Muscle layer of colon (tissue), 2 donors: Measurements from ENCODE around the gene YY2.
"Not testable (repeated sequence)": the region's sequence is repeated elsewhere in the genome, so short reads cannot be mapped to it uniquely, and the experiment has no call there.

Experiments
- H3K27ac ChIP-seq: one replicate; pipeline ENCODE4 v1.7.0; 2013; ENCODE audit warnings: low read depth, mild to moderate bottlenecking, low read length, moderate library complexity
- H3K27me3 ChIP-seq, 2 donors: one replicate each; pipeline ENCODE4 v1.7.0; 2013; ENCODE audit warnings: low read length in 2 of 2, mild to moderate bottlenecking in 2 of 2; ENCODE audit not compliant: insufficient read depth in 2 of 2, control insufficient read depth in 1 of 2
- H3K36me3 ChIP-seq: one replicate; pipeline ENCODE4 v1.7.0; 2013; ENCODE audit warnings: mild to moderate bottlenecking, low read length; ENCODE audit not compliant: insufficient read depth
- H3K4me1 ChIP-seq: one replicate; pipeline ENCODE4 v1.7.0; 2013; ENCODE audit warnings: mild to moderate bottlenecking, low read length; ENCODE audit not compliant: insufficient read depth
- H3K4me3 ChIP-seq, 2 donors: one replicate each; pipeline ENCODE4 v1.7.0; 2013; ENCODE audit warnings: low read length in 2 of 2, low read depth in 1 of 2, mild to moderate bottlenecking in 1 of 2, moderate library complexity in 1 of 2
- H3K9ac ChIP-seq: one replicate; pipeline ENCODE4 v1.7.0; 2013; ENCODE audit warnings: low read length
- H3K9me3 ChIP-seq: one replicate; pipeline ENCODE4 v1.7.0; 2013; ENCODE audit warnings: mild to moderate bottlenecking, low read length
- donor health status: abdominal sarcoma.
- donor health status: Adenocarcinoma of cecum.

Gene YY2

GRCh38 chrX:21855937-21856415 lies at the start of gene YY2:
Gene YY2 (plus strand): TSS chrX:21855987. CDS start chrX:21856485, 498 bp downstream.
- Histone ChIP-seq H3K27me3 (no peaks in the 10 kb centered on the region), H3K4me3 (no peak within 1 kb of the TSS), H3K9ac (no peak within 1 kb of the TSS), H3K36me3 (peaks cover 10% of the 10 kb centered on the region), H3K9me3 (no peaks in the 10 kb centered on the region), H3K4me1 (no peaks in the 10 kb centered on the region), H3K27ac (no peak within 1 kb of the TSS)

GRCh38 chrX:21806691-21807090 lies 49.1 kb upstream of the YY2 start:
- H3K4me3 ChIP-seq: no peak overlapping the region

GRCh38 chrX:21811832-21812231 lies 44.0 kb upstream of the YY2 start:
- Histone ChIP-seq H3K27ac (no peak overlapping the region), H3K9ac (no peak overlapping the region), H3K4me3 (no peak overlapping the region), H3K36me3 (no peaks in the 10 kb centered on the region), H3K27me3 (no peaks in the 10 kb centered on the region), H3K9me3 (peaks cover 4% of the 10 kb centered on the region), H3K4me1 (no peaks in the 10 kb centered on the region)

More at GRCh38 chrX:21806691-21807090, 49.1 kb upstream of the YY2 start:
- Histone ChIP-seq H3K36me3 (no peaks in the 10 kb centered on the region), H3K27me3 (no peaks in the 10 kb centered on the region), H3K27ac (no peak overlapping the region), H3K9ac (no peak overlapping the region), H3K4me1 (peaks cover 5% of the 10 kb centered on the region), H3K9me3 (peaks cover 3% of the 10 kb centered on the region)

GRCh38 chrX:21812628-21813027 lies 43.2 kb upstream of the YY2 start:
- peaks cover 4% of the 10 kb centered on the region for H3K9me3 ChIP-seq
- no peak overlapping the region for H3K9ac ChIP-seq
- no peaks in the 10 kb centered on the region for H3K27me3 ChIP-seq
- no peaks in the 10 kb centered on the region for H3K36me3 ChIP-seq
- H3K27ac ChIP-seq: no peak overlapping the region
- no peak overlapping the region for H3K4me3 ChIP-seq
- no peaks in the 10 kb centered on the region for H3K4me1 ChIP-seq

- Histone ChIP-seq H3K27me3 (no peaks in the 10 kb centered on the region), H3K27ac (no peak overlapping the region)
Observed at GRCh38 chrX:21813612-21814368, 42.0 kb upstream of the YY2 start.

GRCh38 chrX:21816136-21816535 lies 39.7 kb upstream of the YY2 start:
- Histone ChIP-seq H3K36me3 (no peaks in the 10 kb centered on the region), H3K27me3 (no peaks in the 10 kb centered on the region), H3K9me3 (peaks cover 4% of the 10 kb centered on the region), H3K27ac (no peak overlapping the region), H3K4me1 (no peaks in the 10 kb centered on the region), H3K4me3 (no peak overlapping the region), H3K9ac (no peak overlapping the region)

More at GRCh38 chrX:21813612-21814368, 42.0 kb upstream of the YY2 start:
- peaks cover 4% of the 10 kb centered on the region for H3K9me3 ChIP-seq
- H3K36me3 ChIP-seq: no peaks in the 10 kb centered on the region
- no peaks in the 10 kb centered on the region for H3K4me1 ChIP-seq
- H3K9ac ChIP-seq: no peak overlapping the region
- no peak overlapping the region for H3K4me3 ChIP-seq

GRCh38 chrX:21820170-21820569 lies 35.6 kb upstream of the YY2 start:
- not testable (repeated sequence) for H3K9me3 ChIP-seq

GRCh38 chrX:21821875-21822274 lies 33.9 kb upstream of the YY2 start:
- no peaks in the 10 kb centered on the region for H3K9me3 ChIP-seq
- H3K4me3 ChIP-seq: no peak overlapping the region
- no peaks in the 10 kb centered on the region for H3K36me3 ChIP-seq
- no peak overlapping the region for H3K27ac ChIP-seq
- peaks cover 5% of the 10 kb centered on the region for H3K4me1 ChIP-seq
- H3K27me3 ChIP-seq: no peaks in the 10 kb centered on the region
- no peak overlapping the region for H3K9ac ChIP-seq

More at GRCh38 chrX:21820170-21820569, 35.6 kb upstream of the YY2 start:
- not testable (repeated sequence) for H3K27me3 ChIP-seq, H3K9ac ChIP-seq, H3K27ac ChIP-seq, H3K36me3 ChIP-seq, H3K4me1 ChIP-seq, H3K4me3 ChIP-seq

- Histone ChIP-seq H3K4me3 (no peak overlapping the region), H3K27me3 (no peaks in the 10 kb centered on the region), H3K36me3 (no peaks in the 10 kb centered on the region), H3K9ac (no peak overlapping the region), H3K27ac (no peak overlapping the region), H3K9me3 (no peaks in the 10 kb centered on the region), H3K4me1 (no peaks in the 10 kb centered on the region)
Observed at GRCh38 chrX:21831496-21831895, 24.3 kb upstream of the YY2 start.

- no peaks in the 10 kb centered on the region for H3K9me3 ChIP-seq
- H3K9ac ChIP-seq: no peak overlapping the region
- H3K27ac ChIP-seq: no peak overlapping the region
- no peaks in the 10 kb centered on the region for H3K36me3 ChIP-seq
- no peaks in the 10 kb centered on the region for H3K4me1 ChIP-seq
- no peaks in the 10 kb centered on the region for H3K27me3 ChIP-seq
- H3K4me3 ChIP-seq: no peak overlapping the region
Observed at GRCh38 chrX:21837056-21837455, 18.7 kb upstream of the YY2 start.

- H3K27ac ChIP-seq: peak overlapping the region; percentile 51
- no peaks in the 10 kb centered on the region for H3K4me1 ChIP-seq
- H3K4me3 ChIP-seq: peak overlapping the region in 1 of 2 donors; percentile 56
- H3K9me3 ChIP-seq: no peaks in the 10 kb centered on the region
- no peaks in the 10 kb centered on the region for H3K36me3 ChIP-seq
- H3K27me3 ChIP-seq: no peaks in the 10 kb centered on the region
- H3K9ac ChIP-seq: no peak overlapping the region
Observed at GRCh38 chrX:21838937-21839333, 16.9 kb upstream of the YY2 start.
